Uterus (tissue), 4 donors: Measurements from ENCODE around the gene M1AP. TPM values are rescaled to one million over a fixed set of nuclear protein-coding genes. Genes with fewer than 3 reads are reported as not detected.

ENCODE experiments used
- DNase-seq, 2 donors: peaks; one replicate each; pipeline ENCODE4 v3.0.0-alpha.2; 2019 to 2020
- H3K27ac ChIP-seq, 2 donors: fragments of 200-600 bp; sonication (generic); 1 replicate in 1 of 2; 2 replicates in 1 of 2; pipeline ENCODE4 v1.5.1; 2016 to 2018
- H3K27me3 ChIP-seq, 2 donors: fragments of 200-600 bp; sonication (generic); one replicate each; pipeline ENCODE4 v1.5.1; 2018 to 2019; ENCODE audit warnings: control low read depth in 1 of 2
- H3K36me3 ChIP-seq, 2 donors: fragments of 200-600 bp; sonication (generic); one replicate each; pipeline ENCODE4 v1.5.1; 2019; ENCODE audit warnings: control low read depth in 1 of 2
- H3K4me1 ChIP-seq, 2 donors: fragments of 200-600 bp; sonication (generic); one replicate each; pipeline ENCODE4 v1.5.1; 2018 to 2019; ENCODE audit warnings: control low read depth in 1 of 2
- H3K4me3 ChIP-seq, 2 donors: fragments of 200-600 bp; sonication (generic); 1 replicate in 1 of 2; 2 replicates in 1 of 2; pipeline ENCODE4 v1.5.1; 2018 to 2019; ENCODE audit warnings: mild to moderate bottlenecking in 1 of 2
- H3K9me3 ChIP-seq, 2 donors: fragments of 200-600 bp; sonication (generic); one replicate each; pipeline ENCODE4 v1.5.1; 2019; ENCODE audit warnings: control low read depth in 1 of 2
- POLR2A ChIP-seq, 2 donors: fragments of 450-650 bp; IDR thresholded peaks; one replicate each; pipeline ENCODE4 v1.6.1; 2016; ENCODE audit warnings: antibody characterized with exemption in 2 of 2, mild to moderate bottlenecking in 1 of 2, moderate library complexity in 1 of 2
- intact Hi-C: fragments of 100-400 bp; cut with DNase I; formaldehyde crosslinking; loops from one replicate; pipeline ENCODE4 v1.15.1; 2023; ENCODE audit warnings: low total_unique reads
- total RNA-seq, 4 donors: library from RNA; depleted of rRNA in 3 of 4; stranded (reverse); fragments of >200 nt in 3 of 4; gene quantifications; one replicate each; pipeline versions ENCODE4 v1.1.0 to v1.2.4, GENCODE V29; 2014 to 2023
- TF ChIP-seq, protein P1 (sequence below), 4 experiments: fragments of 200-600 bp in 2 of 4; fragments of 450-650 bp in 2 of 4; sonication (generic) in 2 of 4; IDR thresholded peaks; one replicate each; pipeline ENCODE4 v1.5.1; 2016 to 2019; ENCODE audit warnings: antibody characterized with exemption in 4 of 4, mild to moderate bottlenecking in 2 of 4, moderate library complexity in 1 of 4
- donor health status: DM: yes; HTN: yes; CAD: no.

Gene M1AP
- total RNA-seq, 4 donors from 2014 or later: 0.49 to 0.76 TPM; not detected in 2

DNA sequence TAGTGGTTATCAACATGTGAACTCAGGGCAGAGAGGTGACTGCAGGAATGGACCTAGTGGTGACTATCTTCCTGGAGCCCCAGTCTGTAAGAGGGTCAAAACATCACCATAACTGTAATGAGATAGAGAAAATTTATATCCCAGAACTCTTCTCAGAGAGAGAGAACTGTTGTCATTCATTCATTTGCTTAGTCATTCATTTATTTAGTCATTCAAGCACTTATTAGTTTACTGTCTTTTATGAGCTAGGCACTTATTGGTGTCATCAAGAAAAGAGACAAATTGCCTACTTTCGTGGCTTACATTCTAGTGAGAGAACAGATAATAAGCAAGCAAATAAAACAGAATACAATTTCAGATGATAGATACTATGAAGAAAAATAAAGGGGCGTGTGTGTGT lies 59.5 kb downstream of the M1AP start:
- TF ChIP-seq, protein P1, sequence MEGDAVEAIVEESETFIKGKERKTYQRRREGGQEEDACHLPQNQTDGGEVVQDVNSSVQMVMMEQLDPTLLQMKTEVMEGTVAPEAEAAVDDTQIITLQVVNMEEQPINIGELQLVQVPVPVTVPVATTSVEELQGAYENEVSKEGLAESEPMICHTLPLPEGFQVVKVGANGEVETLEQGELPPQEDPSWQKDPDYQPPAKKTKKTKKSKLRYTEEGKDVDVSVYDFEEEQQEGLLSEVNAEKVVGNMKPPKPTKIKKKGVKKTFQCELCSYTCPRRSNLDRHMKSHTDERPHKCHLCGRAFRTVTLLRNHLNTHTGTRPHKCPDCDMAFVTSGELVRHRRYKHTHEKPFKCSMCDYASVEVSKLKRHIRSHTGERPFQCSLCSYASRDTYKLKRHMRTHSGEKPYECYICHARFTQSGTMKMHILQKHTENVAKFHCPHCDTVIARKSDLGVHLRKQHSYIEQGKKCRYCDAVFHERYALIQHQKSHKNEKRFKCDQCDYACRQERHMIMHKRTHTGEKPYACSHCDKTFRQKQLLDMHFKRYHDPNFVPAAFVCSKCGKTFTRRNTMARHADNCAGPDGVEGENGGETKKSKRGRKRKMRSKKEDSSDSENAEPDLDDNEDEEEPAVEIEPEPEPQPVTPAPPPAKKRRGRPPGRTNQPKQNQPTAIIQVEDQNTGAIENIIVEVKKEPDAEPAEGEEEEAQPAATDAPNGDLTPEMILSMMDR (IDR thresholded peaks at IDR 0.05): no peak
- no peak for TF ChIP-seq POLR2A (IDR thresholded peaks at IDR 0.05)
- H3K4me1 ChIP-seq: no peaks in the 10 kb centered on the region
- H3K4me3 ChIP-seq: no peak overlapping the region
- intact Hi-C loops: loop anchor here (2.0 kb wide), 1 partner anchor 106 kb away; the partner anchor contains the start of genes CCDC142 and TTC31
- peaks cover 0 to 7% of the 10 kb centered on the region in 2 donors for H3K27me3 ChIP-seq
- no peaks in the 10 kb centered on the region for H3K9me3 ChIP-seq
- H3K36me3 ChIP-seq: no peaks in the 10 kb centered on the region
- H3K27ac ChIP-seq: no peak overlapping the region
- no peak for DNase-seq

DNA sequence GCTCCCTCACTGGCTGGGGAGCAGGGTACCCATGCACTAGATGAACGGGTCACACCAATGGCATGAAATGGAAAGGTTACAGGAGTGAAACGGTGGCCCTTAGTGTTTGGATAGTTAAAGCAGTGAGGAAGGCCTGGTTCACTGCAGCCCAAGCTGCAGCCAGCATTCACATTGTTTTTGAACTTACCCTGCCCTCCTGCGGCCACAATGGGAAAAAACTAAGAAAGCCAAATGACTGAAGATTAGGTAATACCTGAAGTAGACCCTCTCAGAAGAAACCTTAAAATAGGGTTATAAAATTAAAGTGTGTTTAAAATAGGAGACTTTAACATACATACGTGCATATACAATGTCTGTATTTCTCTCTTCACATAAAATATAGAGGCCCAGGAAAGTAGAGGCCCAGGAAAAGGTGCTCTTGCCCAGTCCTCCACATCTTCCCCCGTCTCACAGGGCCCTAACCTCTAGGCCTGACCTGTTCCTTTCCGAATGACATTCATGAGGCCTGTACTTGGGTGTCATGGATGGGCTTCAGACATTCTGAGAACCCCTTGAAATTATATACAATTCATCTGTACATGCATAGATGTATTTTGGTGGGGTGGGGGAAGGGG lies 60.4 kb downstream of the M1AP start:
- no peaks in the 10 kb centered on the region for H3K4me1 ChIP-seq
- intact Hi-C loops: loop anchor here (2.0 kb wide), 1 partner anchor 105 kb away; the partner anchor contains the start of genes CCDC142 and TTC31
- peak; percentile 66 to 68 for DNase-seq
- no peak overlapping the region for H3K4me3 ChIP-seq
- H3K27me3 ChIP-seq: peaks cover 0 to 2% of the 10 kb centered on the region in 2 donors
- TF ChIP-seq, protein P1 (IDR thresholded peaks at IDR 0.05): peak; percentile 71 to 79 (median 72)
- TF ChIP-seq POLR2A (IDR thresholded peaks at IDR 0.05): no peak
- no peak overlapping the region for H3K27ac ChIP-seq
- H3K9me3 ChIP-seq: no peaks in the 10 kb centered on the region
- no peaks in the 10 kb centered on the region for H3K36me3 ChIP-seq

DNA sequence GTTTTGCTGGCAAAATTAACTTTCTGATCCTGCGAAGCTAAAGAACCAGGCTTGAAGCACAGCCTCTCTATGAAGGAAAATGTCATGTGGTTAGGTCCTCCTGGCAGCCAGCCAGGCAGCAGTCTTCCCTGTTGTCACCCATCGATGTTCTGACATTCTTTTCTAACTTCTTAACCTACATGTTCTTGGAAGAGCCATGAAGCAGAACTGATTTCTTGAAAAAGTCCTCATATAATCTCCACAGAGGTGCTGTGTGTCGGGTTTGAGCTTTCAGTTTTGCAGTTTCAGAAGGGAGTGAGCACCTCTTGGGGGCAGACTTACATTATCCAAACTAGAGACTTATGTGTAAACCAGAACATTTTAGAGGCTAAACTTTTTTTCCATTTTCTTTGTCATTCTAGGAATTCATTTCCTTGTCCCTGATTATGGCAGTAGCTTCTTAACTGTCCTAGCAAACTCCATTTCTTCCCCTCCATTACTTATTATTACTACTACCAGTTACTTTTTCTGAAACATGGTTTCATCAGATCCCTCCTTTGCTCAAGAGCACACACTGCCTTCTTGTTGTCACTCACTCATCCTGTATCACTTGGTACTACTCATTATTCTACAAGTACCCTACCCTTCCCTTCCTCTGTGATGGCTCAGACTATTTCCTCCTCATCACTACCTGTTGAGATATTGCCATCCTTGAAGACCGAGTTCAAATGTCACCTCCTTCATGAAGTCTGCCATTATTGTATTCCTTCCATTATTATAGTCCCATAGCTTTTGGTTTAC lies 62.5 kb downstream of the M1AP start:
- no peak overlapping the region for H3K27ac ChIP-seq
- intact Hi-C loops: no loop called here
- H3K4me3 ChIP-seq: no peak overlapping the region
- H3K4me1 ChIP-seq: no peaks in the 10 kb centered on the region
- no peaks in the 10 kb centered on the region for H3K27me3 ChIP-seq
- DNase-seq: no peak
- TF ChIP-seq, protein P1 (IDR thresholded peaks at IDR 0.05): no peak
- TF ChIP-seq POLR2A (IDR thresholded peaks at IDR 0.05): no peak
- no peaks in the 10 kb centered on the region for H3K36me3 ChIP-seq
- H3K9me3 ChIP-seq: no peaks in the 10 kb centered on the region

DNA sequence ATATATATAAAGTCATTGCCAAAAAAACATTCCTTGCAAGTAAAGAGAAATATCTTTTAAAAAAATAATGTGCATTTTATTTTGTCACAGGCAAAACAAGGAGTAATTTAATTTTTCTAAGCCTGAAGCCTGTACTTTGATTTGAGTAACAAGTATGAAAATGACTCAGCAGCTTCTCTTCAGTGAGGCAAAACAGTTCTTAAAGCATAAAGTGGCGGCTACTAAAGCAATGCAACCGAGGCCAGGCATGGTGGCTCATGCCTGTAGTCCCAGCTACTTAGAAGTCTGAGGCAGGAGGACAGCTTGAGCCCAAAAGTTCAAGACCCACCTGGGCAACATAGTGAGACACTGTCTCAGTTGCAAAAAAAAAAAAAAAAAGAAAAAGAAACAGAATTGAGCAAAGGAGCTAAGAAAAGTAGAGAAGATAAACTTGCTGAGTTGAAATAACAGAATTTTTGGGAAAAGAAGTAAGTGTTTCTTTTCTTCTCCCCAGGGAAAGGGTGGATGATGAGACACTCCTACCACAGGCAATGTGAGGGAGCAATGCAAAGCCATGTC lies 64.0 kb downstream of the M1AP start:
- H3K36me3 ChIP-seq: no peaks in the 10 kb centered on the region
- H3K9me3 ChIP-seq: no peaks in the 10 kb centered on the region
- DNase-seq: no peak
- no peak overlapping the region for H3K27ac ChIP-seq
- H3K4me1 ChIP-seq: no peaks in the 10 kb centered on the region
- intact Hi-C loops: no loop called here
- H3K27me3 ChIP-seq: no peaks in the 10 kb centered on the region
- TF ChIP-seq, protein P1 (IDR thresholded peaks at IDR 0.05): no peak
- TF ChIP-seq POLR2A (IDR thresholded peaks at IDR 0.05): no peak
- no peak overlapping the region for H3K4me3 ChIP-seq

DNA sequence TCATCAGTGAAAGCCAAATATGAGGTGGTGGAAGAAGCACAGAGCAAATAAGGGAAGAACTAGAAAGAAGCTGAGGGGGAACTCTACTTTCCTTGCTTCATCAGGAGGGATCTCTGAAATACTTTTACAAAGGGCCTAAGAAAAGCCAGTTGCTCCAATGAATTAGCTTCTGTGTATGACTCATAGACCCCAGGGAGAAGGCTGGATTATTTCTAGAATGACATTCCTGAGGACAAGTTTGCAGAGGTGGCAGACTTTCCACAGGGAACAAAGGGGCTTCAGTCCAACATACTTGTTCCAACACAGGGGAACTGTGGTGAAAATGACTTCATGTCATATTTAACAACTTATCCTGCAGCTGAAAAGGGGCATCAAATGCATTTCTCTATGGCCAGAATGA lies 64.6 kb downstream of the M1AP start:
- Histone ChIP-seq H3K9me3 (no peaks in the 10 kb centered on the region), H3K36me3 (no peaks in the 10 kb centered on the region), H3K4me3 (no peak overlapping the region), H3K4me1 (no peaks in the 10 kb centered on the region), H3K27me3 (no peaks in the 10 kb centered on the region), H3K27ac (no peak overlapping the region)
- intact Hi-C loops: no loop called here
- DNase-seq: no peak
- TF ChIP-seq, protein P1 (IDR thresholded peaks at IDR 0.05): no peak
- no peak for TF ChIP-seq POLR2A (IDR thresholded peaks at IDR 0.05)
